IMR-90 (cell line): ENCODE data around the gene FBXO3.

Experiments used
- BHLHE40 ChIP-seq: fragments of 150-350 bp; IDR thresholded peaks from 2 replicates; pipeline ENCODE4 v1.6.1; 2016; ENCODE audit warnings: mild to moderate bottlenecking, low read depth, low read length
- CTCF ChIP-seq: conservative IDR thresholded peaks from 2 replicates; pipeline ENCODE4 v1.5.1; 2012; ENCODE audit warnings: mild to moderate bottlenecking, low read depth, low read length, improper control_type of control experiment
- ELK1 ChIP-seq: fragments of 150-350 bp; IDR thresholded peaks from 2 replicates; pipeline ENCODE4 v1.6.1; 2016; ENCODE audit warnings: low read depth, mild to moderate bottlenecking, low read length, moderate library complexity, borderline replicate concordance
- FOS ChIP-seq: fragments of 150-350 bp; IDR thresholded peaks from 2 replicates; pipeline ENCODE4 v1.6.1; 2016; ENCODE audit warnings: low read depth, low read length
- MXI1 ChIP-seq: IDR thresholded peaks from 2 replicates; pipeline ENCODE4 v1.6.1; 2012; ENCODE audit warnings: low read depth, mild to moderate bottlenecking, low read length, moderate library complexity, borderline replicate concordance
- POLR2A ChIP-seq: IDR thresholded peaks from 2 replicates; pipeline ENCODE4 v1.6.1; 2012; ENCODE audit warnings: mild to moderate bottlenecking, low read depth, low read length
- RAD21 ChIP-seq: IDR thresholded peaks from 2 replicates; pipeline ENCODE4 v1.6.1; 2012; ENCODE audit warnings: low read length, improper control_type of control experiment
- RCOR1 ChIP-seq: IDR thresholded peaks from 2 replicates; pipeline ENCODE4 v1.6.1; 2012; ENCODE audit warnings: mild to moderate bottlenecking, low read length, improper control_type of control experiment; ENCODE audit not compliant: insufficient replicate concordance
- RFX5 ChIP-seq: IDR thresholded peaks from 2 replicates; pipeline ENCODE4 v1.8.0; 2012; ENCODE audit warnings: low read depth, mild to moderate bottlenecking, low read length, moderate library complexity
- SMC3 ChIP-seq: fragments of 150-350 bp; IDR thresholded peaks from 2 replicates; pipeline ENCODE4 v1.6.1; 2016; ENCODE audit warnings: low read depth, mild to moderate bottlenecking, antibody characterized with exemption, low read length, moderate library complexity
- USF2 ChIP-seq: fragments of 150-350 bp; IDR thresholded peaks from 2 replicates; pipeline ENCODE4 v1.6.1; 2017; ENCODE audit warnings: mild to moderate bottlenecking, antibody characterized with exemption, low read length, low read depth

- TF ChIP-seq CTCF (no peak), FOS (no peak), RFX5 (no peak), MXI1 (no peak), USF2 (no peak), ELK1 (no peak), POLR2A (no peak), RCOR1 (no peak), BHLHE40 (no peak), SMC3 (no peak), RAD21 (no peak)
Measured at GRCh38 chr11:33766085-33766484, 8.2 kb downstream of the FBXO3 start.
